ENCODE results near the gene RNF157.

Gene RNF157

DNA sequence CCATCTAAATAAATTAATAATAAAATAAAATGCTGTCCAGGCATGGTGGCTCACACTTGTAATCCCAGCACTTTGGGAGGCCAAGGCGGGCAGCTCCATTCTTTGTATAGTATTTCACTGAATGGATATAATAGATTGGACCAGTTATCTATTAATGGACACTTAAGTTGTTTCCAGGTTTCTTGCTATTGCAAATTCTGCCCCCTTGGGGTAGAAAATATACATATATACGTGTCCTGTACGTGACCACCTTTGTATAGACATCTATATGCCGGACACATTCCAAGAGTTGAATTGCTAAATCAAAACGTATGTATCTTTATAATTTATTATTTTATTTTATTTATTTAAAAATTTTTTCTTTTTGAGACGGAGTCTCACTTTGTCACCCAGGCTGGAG lies 132.8 kb downstream of the RNF157 start:
- no peak overlapping the region for H4K8ac ChIP-seq (ENCODE audit: low read depth, low read length)
- no peak for DNase-seq
- H3K27ac ChIP-seq (ENCODE audit: low read depth, low read length), result no peak overlapping the region
- no peak overlapping the region for H3K4me2 ChIP-seq (ENCODE audit: low read length)
- no CpG with 5 or more reads among the region's 6 CpGs for WGBS (ENCODE audit: extremely low coverage, insufficient coverage, low lambda C conversion rate)
- peaks cover 6% of the 10 kb centered on the region for H3K79me1 ChIP-seq (ENCODE audit: low read length)
- H3K4me3 ChIP-seq (ENCODE audit: low read length), result no peak overlapping the region
- H2BK15ac ChIP-seq (replicated peaks; ENCODE audit: low read depth), result no peak overlapping the region
- H2BK120ac ChIP-seq (ENCODE audit: low read depth, low read length), result no peak overlapping the region
- no peak overlapping the region for H3K4ac ChIP-seq (ENCODE audit: low read depth, low read length)
- no peak overlapping the region for H3K18ac ChIP-seq (ENCODE audit: low read length)
- no peak overlapping the region for H3K23ac ChIP-seq (ENCODE audit: low read length)
- H2AK5ac ChIP-seq (ENCODE audit: low read length), result no peak overlapping the region
- no peak overlapping the region for H2BK5ac ChIP-seq (ENCODE audit: low read length)
- H3K9ac ChIP-seq (ENCODE audit: low read length), result no peak overlapping the region
- H4K5ac ChIP-seq (ENCODE audit: low read length), result no peak overlapping the region
- no peaks in the 10 kb centered on the region for H3K27me3 ChIP-seq (ENCODE audit: insufficient read depth, low read length, poor library complexity)
- H3K4me1 ChIP-seq (ENCODE audit: control insufficient read depth, low read depth, low read length), result peaks cover 2% of the 10 kb centered on the region
- H3K79me2 ChIP-seq (ENCODE audit: control insufficient read depth, insufficient read depth, low read length), result peaks cover 7% of the 10 kb centered on the region
- no peaks in the 10 kb centered on the region for H3K36me3 ChIP-seq (ENCODE audit: control insufficient read depth, insufficient read depth, low read length)
- H3K56ac ChIP-seq (ENCODE audit: low read length), result no peak overlapping the region

- DNase-seq, result no peak
- no peak overlapping the region for H2BK5ac ChIP-seq (ENCODE audit: low read length)
- no CpG with 5 or more reads among the region's 3 CpGs for WGBS (ENCODE audit: extremely low coverage, insufficient coverage, low lambda C conversion rate)
- H2AK5ac ChIP-seq (ENCODE audit: low read length), result no peak overlapping the region
- no peak overlapping the region for H3K23ac ChIP-seq (ENCODE audit: low read length)
- H3K36me3 ChIP-seq (ENCODE audit: control insufficient read depth, insufficient read depth, low read length), result no peaks in the 10 kb centered on the region
- no peak overlapping the region for H3K4me2 ChIP-seq (ENCODE audit: low read length)
- peaks cover 2% of the 10 kb centered on the region for H3K4me1 ChIP-seq (ENCODE audit: control insufficient read depth, low read depth, low read length)
- H2BK15ac ChIP-seq (replicated peaks; ENCODE audit: low read depth), result no peak overlapping the region
- H2BK120ac ChIP-seq (ENCODE audit: low read depth, low read length), result no peak overlapping the region
- H3K79me2 ChIP-seq (ENCODE audit: control insufficient read depth, insufficient read depth, low read length), result peaks cover 10% of the 10 kb centered on the region
- H3K4ac ChIP-seq (ENCODE audit: low read depth, low read length), result no peak overlapping the region
- H3K18ac ChIP-seq (ENCODE audit: low read length), result no peak overlapping the region
- no peak overlapping the region for H4K5ac ChIP-seq (ENCODE audit: low read length)
- H3K4me3 ChIP-seq (ENCODE audit: low read length), result no peak overlapping the region
- H3K79me1 ChIP-seq (ENCODE audit: low read length), result peaks cover 10% of the 10 kb centered on the region
- no peaks in the 10 kb centered on the region for H3K27me3 ChIP-seq (ENCODE audit: insufficient read depth, low read length, poor library complexity)
- no peak overlapping the region for H3K9ac ChIP-seq (ENCODE audit: low read length)
- H3K56ac ChIP-seq (ENCODE audit: low read length), result no peak overlapping the region
- H4K8ac ChIP-seq (ENCODE audit: low read depth, low read length), result no peak overlapping the region
- no peak overlapping the region for H3K27ac ChIP-seq (ENCODE audit: low read depth, low read length)
These were observed 133.6 kb downstream of the RNF157 start for GRCh38 chr17:76106703-76107102.

- Histone ChIP-seq H4K8ac (ENCODE audit: low read depth, low read length) (no peak overlapping the region), H2BK120ac (ENCODE audit: low read depth, low read length) (no peak overlapping the region), H3K18ac (ENCODE audit: low read length) (no peak overlapping the region), H2AK5ac (ENCODE audit: low read length) (no peak overlapping the region), H3K56ac (ENCODE audit: low read length) (no peak overlapping the region), H2BK5ac (ENCODE audit: low read length) (no peak overlapping the region), H3K4me3 (ENCODE audit: low read length) (no peak overlapping the region), H4K5ac (ENCODE audit: low read length) (no peak overlapping the region), H3K27ac (ENCODE audit: low read depth, low read length) (no peak overlapping the region), H2BK15ac (replicated peaks; ENCODE audit: low read depth) (no peak overlapping the region), H3K79me2 (ENCODE audit: control insufficient read depth, insufficient read depth, low read length) (peaks cover 10% of the 10 kb centered on the region), H3K4ac (ENCODE audit: low read depth, low read length) (no peak overlapping the region), H3K27me3 (ENCODE audit: insufficient read depth, low read length, poor library complexity) (no peaks in the 10 kb centered on the region), H3K36me3 (ENCODE audit: control insufficient read depth, insufficient read depth, low read length) (peaks cover 2% of the 10 kb centered on the region), H3K23ac (ENCODE audit: low read length) (no peak overlapping the region), H3K4me1 (ENCODE audit: control insufficient read depth, low read depth, low read length) (peaks cover 2% of the 10 kb centered on the region), H3K79me1 (ENCODE audit: low read length) (peaks cover 10% of the 10 kb centered on the region), H3K4me2 (ENCODE audit: low read length) (no peak overlapping the region), H3K9ac (ENCODE audit: low read length) (no peak overlapping the region)
- WGBS (ENCODE audit: extremely low coverage, insufficient coverage, low lambda C conversion rate), result no CpG with 5 or more reads among the region's 5 CpGs
- DNase-seq, result no peak
These were observed 135.4 kb downstream of the RNF157 start for GRCh38 chr17:76104896-76105231.

- H3K79me2 ChIP-seq (ENCODE audit: control insufficient read depth, insufficient read depth, low read length), result peaks cover 10% of the 10 kb centered on the region
- DNase-seq, result no peak
These were observed 136.0 kb downstream of the RNF157 start for GRCh38 chr17:76104140-76104895.

DNA sequence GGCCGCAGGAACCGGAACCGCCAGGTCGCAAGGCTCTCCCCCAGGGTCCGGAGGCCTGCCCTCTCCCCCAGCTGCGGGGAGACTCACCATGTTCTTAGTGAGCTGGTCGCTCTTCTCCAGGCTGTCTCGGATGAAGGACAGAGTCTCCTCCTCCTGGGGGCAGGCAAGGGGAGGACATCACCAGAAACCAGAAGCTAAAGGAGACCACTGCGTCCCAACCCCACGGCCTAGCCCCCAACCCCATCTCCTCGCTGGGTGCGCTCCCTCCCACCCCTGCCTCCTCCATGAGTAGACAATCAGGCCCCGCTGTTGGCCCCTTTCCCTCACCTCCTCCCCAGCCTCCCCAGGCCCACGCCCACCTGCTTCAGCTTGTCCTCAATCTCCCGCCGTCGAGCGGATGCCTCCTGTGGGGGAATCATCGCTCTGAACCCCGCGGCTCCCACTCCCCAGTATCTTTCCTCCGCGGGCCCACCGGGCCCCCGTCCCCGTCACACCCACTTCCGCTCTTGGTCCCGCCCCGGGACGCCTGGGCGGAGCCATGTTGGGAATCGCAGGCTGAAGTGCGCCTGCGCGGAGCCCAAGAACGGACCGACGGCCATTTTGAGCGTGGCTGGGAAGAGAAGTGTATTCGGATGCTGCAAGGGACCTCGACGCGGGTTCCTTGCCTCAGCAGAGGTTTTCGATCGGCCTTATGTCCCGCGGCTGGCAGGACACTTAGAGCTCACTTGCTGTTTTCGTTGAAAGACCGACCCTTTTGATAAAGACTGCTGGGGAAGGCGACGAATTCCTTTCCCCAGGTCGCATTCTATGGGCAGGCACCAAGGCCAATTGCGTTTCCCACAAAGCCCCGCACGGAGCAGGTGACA lies 136.8 kb downstream of the RNF157 start, which contains the start of gene EXOC7:
Gene EXOC7, minus strand, starts transcription at position 514 of the 866 bp plus-strand sequence. Its CDS starts 95 bp downstream, at position 419.
- peak within 1 kb of the TSS; percentile 83 for H2BK5ac ChIP-seq (ENCODE audit: low read length)
- peak within 1 kb of the TSS; percentile 77 for H3K4ac ChIP-seq (ENCODE audit: low read depth, low read length)
- peak within 1 kb of the TSS; percentile 7 for H4K8ac ChIP-seq (ENCODE audit: low read depth, low read length)
- H3K79me2 ChIP-seq (ENCODE audit: control insufficient read depth, insufficient read depth, low read length), result peaks cover 10% of the 10 kb centered on the region
- peaks cover 2% of the 10 kb centered on the region for H3K4me1 ChIP-seq (ENCODE audit: control insufficient read depth, low read depth, low read length)
- H2AK5ac ChIP-seq (ENCODE audit: low read length), result no peak within 1 kb of the TSS
- no CpG with 5 or more reads among the region's 55 CpGs for WGBS (ENCODE audit: extremely low coverage, insufficient coverage, low lambda C conversion rate)
- peak; percentile 95 for DNase-seq
- H3K56ac ChIP-seq (ENCODE audit: low read length), result peak within 1 kb of the TSS; percentile 100
- H3K23ac ChIP-seq (ENCODE audit: low read length), result peak within 1 kb of the TSS; percentile 39
- H2BK120ac ChIP-seq (ENCODE audit: low read depth, low read length), result no peak within 1 kb of the TSS
- H3K36me3 ChIP-seq (ENCODE audit: control insufficient read depth, insufficient read depth, low read length), result peaks cover 2% of the 10 kb centered on the region
- no peak within 1 kb of the TSS for H2BK15ac ChIP-seq (replicated peaks; ENCODE audit: low read depth)
- H4K5ac ChIP-seq (ENCODE audit: low read length), result peak within 1 kb of the TSS; percentile 94
- peaks cover 10% of the 10 kb centered on the region for H3K79me1 ChIP-seq (ENCODE audit: low read length)
- H3K27me3 ChIP-seq (ENCODE audit: insufficient read depth, low read length, poor library complexity), result no peaks in the 10 kb centered on the region
- H3K27ac ChIP-seq (ENCODE audit: low read depth, low read length), result peak within 1 kb of the TSS; percentile 21
- H3K4me2 ChIP-seq (ENCODE audit: low read length), result peak within 1 kb of the TSS; percentile 99
- H3K4me3 ChIP-seq (ENCODE audit: low read length), result peak within 1 kb of the TSS; percentile 98
- peak within 1 kb of the TSS; percentile 66 for H3K18ac ChIP-seq (ENCODE audit: low read length)
- peak within 1 kb of the TSS; percentile 98 for H3K9ac ChIP-seq (ENCODE audit: low read length)

More at GRCh38 chr17:76104140-76104895, 136.0 kb downstream of the RNF157 start:
- peaks cover 10% of the 10 kb centered on the region for H3K79me1 ChIP-seq (ENCODE audit: low read length)
- H3K4me2 ChIP-seq (ENCODE audit: low read length), result no peak overlapping the region
- H3K4me3 ChIP-seq (ENCODE audit: low read length), result no peak overlapping the region
- no peak overlapping the region for H3K23ac ChIP-seq (ENCODE audit: low read length)
- H3K27ac ChIP-seq (ENCODE audit: low read depth, low read length), result peak overlapping the region; percentile 21
- H2BK15ac ChIP-seq (replicated peaks; ENCODE audit: low read depth), result no peak overlapping the region
- H3K9ac ChIP-seq (ENCODE audit: low read length), result peak overlapping the region; percentile 73
- peak overlapping the region; percentile 7 for H4K8ac ChIP-seq (ENCODE audit: low read depth, low read length)
- H3K36me3 ChIP-seq (ENCODE audit: control insufficient read depth, insufficient read depth, low read length), result peaks cover 2% of the 10 kb centered on the region
- H4K5ac ChIP-seq (ENCODE audit: low read length), result peak overlapping the region; percentile 94
- peaks cover 2% of the 10 kb centered on the region for H3K4me1 ChIP-seq (ENCODE audit: control insufficient read depth, low read depth, low read length)
- H3K56ac ChIP-seq (ENCODE audit: low read length), result peak overlapping the region; percentile 83
- H2BK5ac ChIP-seq (ENCODE audit: low read length), result no peak overlapping the region
- no peaks in the 10 kb centered on the region for H3K27me3 ChIP-seq (ENCODE audit: insufficient read depth, low read length, poor library complexity)
- H3K4ac ChIP-seq (ENCODE audit: low read depth, low read length), result peak overlapping the region; percentile 77
- no peak overlapping the region for H2AK5ac ChIP-seq (ENCODE audit: low read length)
- H3K18ac ChIP-seq (ENCODE audit: low read length), result peak overlapping the region; percentile 20
- no peak overlapping the region for H2BK120ac ChIP-seq (ENCODE audit: low read depth, low read length)
- no CpG with 5 or more reads among the region's 29 CpGs for WGBS (ENCODE audit: extremely low coverage, insufficient coverage, low lambda C conversion rate)
